Measurements from ENCODE around the gene CCDC142. TPM values are rescaled to one million over a fixed set of nuclear protein-coding genes. Genes with fewer than 3 reads are reported as not detected.
A peak's percentile ranks its signal among the peaks of the same experiment; 100 is the strongest.

The CCDC142 gene
- total and polyA plus RNA-seq, 11 donors, result 4.4 to 13.4 (median 6.4) TPM

DNA sequence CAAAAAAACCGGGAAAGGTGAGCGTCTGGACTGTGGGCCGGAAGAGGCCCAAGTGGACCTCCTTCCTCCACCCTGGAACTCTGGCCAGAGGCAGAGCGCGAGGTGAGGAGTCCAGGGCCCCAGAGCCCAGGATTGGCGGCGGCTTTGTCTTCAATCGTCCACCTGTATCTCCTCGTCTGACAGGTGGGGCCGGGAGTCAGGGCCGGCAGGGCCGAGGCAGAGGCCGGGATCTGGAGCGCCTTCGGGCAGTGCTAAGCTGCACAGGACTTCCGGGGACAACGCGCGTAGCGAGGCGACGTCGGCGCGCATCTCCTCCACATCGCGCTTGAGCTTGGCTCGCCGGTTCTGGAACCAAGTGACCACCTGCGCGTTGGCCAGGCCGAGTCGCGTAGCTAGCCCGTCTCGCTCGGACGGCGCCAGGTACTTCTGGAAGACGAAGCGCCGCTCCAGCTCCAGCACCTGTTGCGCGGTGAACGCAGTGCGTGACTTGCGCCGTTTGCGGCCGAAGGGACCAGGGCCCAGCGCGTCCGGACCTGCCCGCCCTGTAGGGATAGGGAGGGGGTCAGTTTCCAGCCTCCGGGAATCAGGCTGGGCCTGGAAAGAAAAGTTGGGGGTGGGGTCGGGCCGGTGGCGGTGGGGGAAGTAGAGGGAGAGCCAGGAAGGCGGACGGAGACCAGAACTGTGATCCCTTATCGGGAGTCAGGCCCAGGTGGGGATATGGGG, 15.1 kb upstream of the CCDC142 start:
- H3K9me3 ChIP-seq, result no peaks in the 10 kb centered on the region
- ATAC-seq, result peak in 1 of 4 donors; percentile 4
- no peak overlapping the region for H3K27ac ChIP-seq

DNA sequence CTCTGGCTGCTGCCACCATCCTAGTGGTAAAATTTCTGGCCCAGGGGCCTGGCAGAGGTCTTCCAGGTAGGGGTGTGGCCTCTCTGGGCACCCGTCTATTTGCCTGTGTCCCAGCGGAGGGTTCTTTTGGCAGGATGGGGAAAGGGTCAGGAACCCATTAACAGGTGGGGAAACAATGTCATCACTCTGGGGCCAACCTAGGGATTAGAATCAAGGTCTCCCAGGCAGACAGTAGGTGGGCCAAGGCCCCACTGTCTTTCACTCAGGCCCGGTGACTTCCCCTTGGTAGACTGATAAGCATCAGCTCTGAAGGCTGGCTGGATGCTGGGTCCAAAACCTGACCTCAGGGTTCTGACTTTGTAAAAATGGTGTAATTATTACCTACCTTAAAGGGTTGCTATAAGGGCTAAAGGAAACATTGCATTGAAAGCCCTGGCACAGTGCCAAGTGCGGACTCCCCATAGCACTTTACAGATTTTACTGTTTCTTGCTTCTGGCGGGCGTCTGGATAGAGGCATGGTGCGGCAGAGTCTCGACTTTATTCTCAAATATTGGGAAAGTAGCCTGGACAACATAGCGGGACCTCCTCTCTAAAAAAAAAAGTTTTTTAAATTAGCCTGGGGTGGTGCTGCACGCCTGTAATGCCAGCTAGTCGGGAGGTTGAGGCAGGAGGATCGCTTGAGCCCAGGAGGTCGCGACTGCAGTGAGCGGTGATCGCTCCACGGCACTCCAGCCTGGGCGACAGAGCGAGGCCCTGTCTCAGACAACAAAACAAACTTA, 14.4 kb upstream of the CCDC142 start:
- DNase-seq, result no peak
- no peak for TF ChIP-seq POLR2A (IDR thresholded peaks at IDR 0.05)
- TF ChIP-seq, protein P1, sequence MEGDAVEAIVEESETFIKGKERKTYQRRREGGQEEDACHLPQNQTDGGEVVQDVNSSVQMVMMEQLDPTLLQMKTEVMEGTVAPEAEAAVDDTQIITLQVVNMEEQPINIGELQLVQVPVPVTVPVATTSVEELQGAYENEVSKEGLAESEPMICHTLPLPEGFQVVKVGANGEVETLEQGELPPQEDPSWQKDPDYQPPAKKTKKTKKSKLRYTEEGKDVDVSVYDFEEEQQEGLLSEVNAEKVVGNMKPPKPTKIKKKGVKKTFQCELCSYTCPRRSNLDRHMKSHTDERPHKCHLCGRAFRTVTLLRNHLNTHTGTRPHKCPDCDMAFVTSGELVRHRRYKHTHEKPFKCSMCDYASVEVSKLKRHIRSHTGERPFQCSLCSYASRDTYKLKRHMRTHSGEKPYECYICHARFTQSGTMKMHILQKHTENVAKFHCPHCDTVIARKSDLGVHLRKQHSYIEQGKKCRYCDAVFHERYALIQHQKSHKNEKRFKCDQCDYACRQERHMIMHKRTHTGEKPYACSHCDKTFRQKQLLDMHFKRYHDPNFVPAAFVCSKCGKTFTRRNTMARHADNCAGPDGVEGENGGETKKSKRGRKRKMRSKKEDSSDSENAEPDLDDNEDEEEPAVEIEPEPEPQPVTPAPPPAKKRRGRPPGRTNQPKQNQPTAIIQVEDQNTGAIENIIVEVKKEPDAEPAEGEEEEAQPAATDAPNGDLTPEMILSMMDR (IDR thresholded peaks at IDR 0.05), result no peak
- peaks cover 5 to 35% (median 28%) of the 10 kb centered on the region in 12 donors for H3K4me1 ChIP-seq
- peaks cover 0 to 24% (median 23%) of the 10 kb centered on the region in 9 donors for H3K36me3 ChIP-seq
- H3K9me3 ChIP-seq, result no peaks in the 10 kb centered on the region
- intact Hi-C loops (cut with DNase I), result no loop called here
- WGBS, 4 donors, result 42 to 52% (median 42%) methylated on average over 17 to 19 of the region's 19 CpGs
- no peak for ATAC-seq
- H3K27me3 ChIP-seq, result peaks cover 21 to 55% (median 35%) of the 10 kb centered on the region in 9 donors
- H3K4me3 ChIP-seq, result peak overlapping the region in 8 of 12 donors; percentile 11 to 61 (median 36)
- no peak overlapping the region for H3K27ac ChIP-seq

More for the DNA sequence above, 15.1 kb upstream of the CCDC142 start:
- Histone ChIP-seq H3K27me3 (peaks cover 21 to 63% (median 35%) of the 10 kb centered on the region in 9 donors), H3K4me3 (peak overlapping the region; percentile 9 to 61 (median 25)), H3K4me1 (peaks cover 5 to 38% (median 32%) of the 10 kb centered on the region in 12 donors), H3K36me3 (peaks cover 0 to 16% (median 15%) of the 10 kb centered on the region in 9 donors)
- DNase-seq, result peak in 2 of 5 donors; percentile 30 to 67
- intact Hi-C loops (cut with DNase I), result no loop called here
- WGBS, 4 donors, result 2 to 6% (median 2%) methylated on average over 24 to 61 of the region's 61 CpGs
- TF ChIP-seq, protein P1 (IDR thresholded peaks at IDR 0.05), result no peak
- no peak for TF ChIP-seq POLR2A (IDR thresholded peaks at IDR 0.05)

DNA sequence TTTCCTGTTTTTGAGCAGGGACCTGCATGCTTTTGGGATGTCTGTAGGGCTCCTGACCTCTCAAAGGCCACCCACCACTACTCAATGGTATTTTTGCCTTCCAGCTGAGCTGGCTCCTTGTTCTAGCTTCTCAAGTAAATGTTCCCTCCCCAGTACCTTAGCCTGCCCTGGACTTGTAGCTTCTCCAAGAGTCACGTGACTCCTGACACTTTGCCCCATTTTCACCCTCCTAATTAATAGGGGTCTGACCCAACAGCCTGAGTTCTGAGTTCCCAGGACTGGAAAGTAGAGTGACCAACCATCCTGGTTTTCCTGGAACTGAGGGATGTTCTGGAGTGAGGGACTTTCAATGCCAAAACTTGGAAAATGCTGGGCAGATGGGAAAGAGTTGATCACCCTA, 12.6 kb upstream of the CCDC142 start:
- TF ChIP-seq POLR2A (IDR thresholded peaks at IDR 0.05), result no peak
- TF ChIP-seq, protein P1 (IDR thresholded peaks at IDR 0.05), result no peak
- Histone ChIP-seq H3K27ac (no peak overlapping the region), H3K4me3 (no peak overlapping the region), H3K4me1 (peaks cover 5 to 31% (median 26%) of the 10 kb centered on the region in 12 donors), H3K9me3 (no peaks in the 10 kb centered on the region), H3K27me3 (peaks cover 21 to 38% (median 32%) of the 10 kb centered on the region in 9 donors), H3K36me3 (peaks cover 0 to 41% (median 40%) of the 10 kb centered on the region in 9 donors)
- intact Hi-C loops (cut with DNase I), result no loop called here
- ATAC-seq (no peak), DNase-seq (no peak)
- WGBS, 4 donors, result 83 to 94% (median 86%) methylated on average over 1 of the region's 1 CpG

DNA sequence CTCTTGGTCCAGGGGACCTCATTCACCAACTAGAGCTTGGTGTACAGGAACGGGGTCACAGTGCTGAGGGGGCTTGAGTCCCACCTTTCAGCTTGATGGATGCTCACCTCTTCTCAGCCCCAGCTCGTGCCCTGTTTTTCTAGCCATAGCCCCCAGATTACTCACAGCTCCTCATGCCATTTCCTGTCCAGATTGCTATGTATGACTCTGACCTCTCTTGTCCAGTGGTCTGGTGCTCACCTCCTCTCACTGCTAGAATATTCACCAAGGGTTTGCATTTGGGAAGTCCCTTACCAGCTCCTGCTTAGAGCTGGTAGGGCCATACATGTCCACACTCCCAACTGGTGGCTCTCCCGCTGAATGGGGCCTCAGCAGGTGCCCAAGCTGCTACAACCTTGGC, 10.7 kb upstream of the CCDC142 start:
- no peak overlapping the region for H3K4me3 ChIP-seq
- peaks cover 6 to 19% (median 13%) of the 10 kb centered on the region in 9 donors for H3K27me3 ChIP-seq
- WGBS, 4 donors, result 88 to 95% (median 91%) methylated on average over 3 of the region's 3 CpGs
- H3K27ac ChIP-seq, result no peak overlapping the region
- intact Hi-C loops (cut with DNase I), result no loop called here
- peaks cover 5 to 14% (median 11%) of the 10 kb centered on the region in 12 donors for H3K4me1 ChIP-seq
- no peaks in the 10 kb centered on the region for H3K9me3 ChIP-seq
- no peak for DNase-seq
- peaks cover 0 to 58% (median 46%) of the 10 kb centered on the region in 9 donors for H3K36me3 ChIP-seq
- TF ChIP-seq, protein P1 (IDR thresholded peaks at IDR 0.05), result no peak
- TF ChIP-seq POLR2A (IDR thresholded peaks at IDR 0.05), result no peak
- ATAC-seq, result no peak

Measured in heart left ventricle (tissue), 16 donors.